A549 (cell line): ENCODE results near the gene RBM12. TPM values are rescaled to one million over a fixed set of nuclear protein-coding genes. Genes with fewer than 3 reads are reported as not detected.

Source experiments
- ATAC-seq, 2 experiments: fragments of 200-7000 bp in 1 of 2; fragments of >200 bp in 1 of 2; cut with Nextera tagmentation in 1 of 2; cut with Tn5 transposase in 1 of 2; 3 replicates each; pipeline versions ENCODE4 v1.8.0 to v1.9.1; 2018 to 2020; ENCODE audit warnings: mild to moderate bottlenecking in 1 of 2, moderate library complexity in 1 of 2
- CTCF ChIA-PET: fragments of 300-600 bp; sonication (Branson Sonifier 250); formaldehyde crosslinking; extraction: SDS; loops from one replicate; lab custom pipeline; 2021; ENCODE audit warnings: antibody characterized with exemption, inconsistent platforms; lab: Yijun Ruan, JAX
- POLR2A ChIA-PET: fragments of 350-600 bp; formaldehyde crosslinking; extraction: SDS; loops from one replicate; lab custom pipeline; 2021; ENCODE audit warnings: antibody characterized with exemption, inconsistent platforms; lab: Yijun Ruan, JAX
- DNase-seq, 2 experiments: peaks; one replicate each; pipeline versions ENCODE4 v3.0.0 to v3.0.0-alpha.2; 2011 to 2016; ENCODE audit warnings: low read depth in 1 of 2, low spot score in 1 of 2
- FAIRE-seq: peaks from 2 replicates; lab custom pipeline; 2011; peaks lifted over from hg19 to GRCh38; lab: Jason Lieb, UNC
- H3K27ac ChIP-seq, 2 experiments: fragments of >200 bp; sonication (Bioruptor Twin); formaldehyde crosslinking; 3 replicates each; pipeline ENCODE4 v1.5.1; 2016 to 2017
- H3K4me1 ChIP-seq: fragments of >200 bp; sonication (Bioruptor Twin); formaldehyde crosslinking; 3 replicates; pipeline ENCODE4 v1.6.1; 2016
- H3K4me2 ChIP-seq: fragments of >200 bp; sonication (Bioruptor Twin); formaldehyde crosslinking; 3 replicates; pipeline ENCODE4 v1.6.1; 2016
- H3K4me3 ChIP-seq: fragments of >200 bp; sonication (Bioruptor Twin); formaldehyde crosslinking; 3 replicates; pipeline ENCODE4 v1.5.1; 2016
- H3K9me3 ChIP-seq: fragments of >200 bp; sonication (Bioruptor Twin); formaldehyde crosslinking; 3 replicates; pipeline ENCODE4 v1.6.1; 2016
- CBX2 ChIP-seq: fragments of 200-600 bp; sonication (generic); IDR thresholded peaks from 2 replicates; pipeline ENCODE4 v1.6.1; 2016; ENCODE audit warnings: low read depth, mild to moderate bottlenecking, borderline replicate concordance
- CHD4 ChIP-seq: fragments of 200-600 bp; sonication (generic); IDR thresholded peaks from 2 replicates; pipeline ENCODE4 v1.6.1; 2016; ENCODE audit warnings: antibody characterized with exemption, mild to moderate bottlenecking, borderline replicate concordance
- EHMT2 ChIP-seq: fragments of 200-600 bp; sonication (generic); IDR thresholded peaks from 2 replicates; pipeline ENCODE4 v1.6.1; 2016; ENCODE audit warnings: antibody characterized with exemption, low read depth, mild to moderate bottlenecking, moderate library complexity
- FOSB ChIP-seq: fragments of 250-450 bp; sonication (Bioruptor Pico); IDR thresholded peaks from 2 replicates; pipeline ENCODE4 v1.5.0; 2020; ENCODE audit warnings: mild to moderate bottlenecking, moderate library complexity
- FOXS1 ChIP-seq: fragments of 250-450 bp; sonication (Bioruptor Pico); IDR thresholded peaks from 2 replicates; pipeline ENCODE4 v1.5.0; 2020; ENCODE audit warnings: mild to moderate bottlenecking, moderate library complexity
- HDAC2 ChIP-seq: fragments of 200-600 bp; sonication (generic); IDR thresholded peaks from 2 replicates; pipeline ENCODE4 v1.6.1; 2016
- HEYL ChIP-seq: fragments of 250-450 bp; sonication (Bioruptor Pico); IDR thresholded peaks from 2 replicates; pipeline ENCODE4 v1.8.0; 2021; ENCODE audit warnings: mild to moderate bottlenecking, moderate library complexity
- JUN ChIP-seq, 2 experiments: fragments of >200 bp; sonication (Bioruptor Twin); formaldehyde crosslinking; IDR thresholded peaks; 2 replicates in 1 of 2; 3 replicates in 1 of 2; pipeline ENCODE4 v1.6.1; 2016 to 2017
- KDM1A ChIP-seq: fragments of 200-600 bp; sonication (generic); IDR thresholded peaks from 2 replicates; pipeline ENCODE4 v1.6.1; 2016; ENCODE audit warnings: low read depth, mild to moderate bottlenecking
- MAZ ChIP-seq: fragments of 150-350 bp; IDR thresholded peaks from 2 replicates; pipeline ENCODE4 v1.6.1; 2014; ENCODE audit warnings: antibody characterized with exemption, low read depth, low read length, borderline replicate concordance
- PHF8 ChIP-seq: fragments of 200-600 bp; sonication (generic); IDR thresholded peaks from 2 replicates; pipeline ENCODE4 v1.6.1; 2016; ENCODE audit warnings: low read depth, mild to moderate bottlenecking, antibody characterized with exemption, moderate library complexity, borderline replicate concordance
- POLR2AphosphoS2 ChIP-seq: conservative IDR thresholded peaks from 2 replicates; pipeline ENCODE4 v1.6.1; 2012; ENCODE audit warnings: low read length, improper control_type of control experiment, inconsistent platforms
- RAD21 ChIP-seq, 2 experiments: fragments of >200 bp in 1 of 2; sonication (Bioruptor Twin) in 1 of 2; formaldehyde crosslinking in 1 of 2; IDR thresholded peaks in 1 of 2; conservative IDR thresholded peaks in 1 of 2; 2 replicates in 1 of 2; 3 replicates in 1 of 2; pipeline ENCODE4 v1.6.1; 2012 to 2018; ENCODE audit warnings: inconsistent platforms in 1 of 2
- RNF2 ChIP-seq: fragments of 200-600 bp; sonication (generic); IDR thresholded peaks from 2 replicates; pipeline ENCODE4 v1.6.1; 2016; ENCODE audit warnings: low read depth, mild to moderate bottlenecking, antibody characterized with exemption, moderate library complexity, borderline replicate concordance
- SMC3 ChIP-seq: fragments of >200 bp; sonication (Bioruptor Twin); formaldehyde crosslinking; IDR thresholded peaks from 3 replicates; pipeline ENCODE4 v1.6.1; 2018; ENCODE audit warnings: inconsistent platforms
- TFCP2L1 ChIP-seq: fragments of 250-450 bp; sonication (Bioruptor Pico); IDR thresholded peaks from 2 replicates; pipeline ENCODE4 v1.5.0; 2021; ENCODE audit warnings: mild to moderate bottlenecking
- ZC3H11A ChIP-seq: fragments of 450-650 bp; IDR thresholded peaks from 2 replicates; pipeline ENCODE4 v1.6.1; 2014; ENCODE audit warnings: antibody characterized with exemption, mild to moderate bottlenecking
- ZFP36 ChIP-seq: fragments of 450-650 bp; IDR thresholded peaks from 2 replicates; pipeline ENCODE4 v1.6.1; 2014; ENCODE audit warnings: borderline replicate concordance; ENCODE audit not compliant: partially characterized antibody
- ZSCAN20 ChIP-seq: fragments of 250-450 bp; sonication (Bioruptor Pico); IDR thresholded peaks from 2 replicates; pipeline ENCODE4 v1.8.0; 2022; ENCODE audit warnings: mild to moderate bottlenecking, moderate library complexity
- WGBS: methylation state at CpG from one replicate; pipeline ENCODE4 v1.1.6; 2017; ENCODE audit errors: missing lambda C conversion rate; 5-methylcytosine and 5-hydroxymethylcytosine counted together
- polyA plus RNA-seq, 4 experiments: library from polyadenylated mRNA; depleted of rRNA in 3 of 4; stranded (reverse); fragments of >200 nt; fragmentation: RNase III in 1 of 4; extraction: RNeasy Plus Mini Kit Qiagen cat#74134 plus additional on column Dnase treatment in 1 of 4; gene quantifications; 2 replicates in 3 of 4; 3 replicates in 1 of 4; pipeline ENCODE4 v1.2.3, GENCODE V29; 2011 to 2017
- TF ChIP-seq, protein P1 (sequence below): fragments of >200 bp; sonication (Bioruptor Twin); formaldehyde crosslinking; IDR thresholded peaks from 2 replicates; pipeline ENCODE4 v1.6.1; 2016
- TF ChIP-seq, protein P2 (sequence below): fragments of >200 bp; sonication (Bioruptor Twin); formaldehyde crosslinking; IDR thresholded peaks from 3 replicates; pipeline ENCODE4 v1.5.1; 2016
- TF ChIP-seq, protein P3 (sequence below): fragments of 150-350 bp; IDR thresholded peaks from 2 replicates; pipeline ENCODE4 v1.6.1; 2014; ENCODE audit warnings: low read depth, mild to moderate bottlenecking, low read length

Gene RBM12
- polyA plus RNA-seq, 2 of the 4 experiments (the other 2 are of a cell fraction): 49.9 to 119 TPM

DNA sequence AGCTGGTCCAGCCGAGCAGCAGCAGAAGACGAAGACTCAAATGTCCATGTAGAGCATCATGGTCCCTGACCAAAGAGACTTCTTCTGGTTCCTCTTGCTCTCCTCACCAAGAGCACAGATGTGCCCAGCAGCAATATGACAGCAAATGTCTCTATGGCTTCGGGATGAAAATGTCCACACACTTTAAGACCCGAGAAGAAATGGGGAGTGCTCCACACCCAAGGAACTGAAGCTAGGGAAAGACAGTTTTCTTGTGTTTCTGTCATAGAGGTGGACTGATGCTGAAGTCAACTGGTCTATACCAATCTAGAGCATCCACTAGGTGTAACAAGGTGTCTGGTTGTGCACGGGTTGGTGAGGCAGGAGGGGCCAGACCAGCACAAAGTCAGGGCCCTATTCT lies 4.5 kb upstream of the RBM12 start:
- no peak for TF ChIP-seq JUN (IDR thresholded peaks at IDR 0.05)
- TF ChIP-seq KDM1A: no peak
- no peak for TF ChIP-seq HDAC2
- no peak for TF ChIP-seq MAZ
- Histone ChIP-seq H3K4me3 (no peak overlapping the region), H3K9me3 (no peaks in the 10 kb centered on the region), H3K27ac (no peak overlapping the region), H3K4me1 (no peaks in the 10 kb centered on the region), H3K4me2 (no peak overlapping the region)
- POLR2A ChIA-PET: no interaction called here
- CTCF ChIA-PET: interaction anchor here (0.6 to 1.4 kb wide), 4 partner anchors 10 to 159 kb away, joined by 3 to 4 read pairs (median 4); no protein-coding TSS in a partner anchor
- WGBS: 97% methylated on average over 5 of the region's 5 CpGs
- ATAC-seq: no peak
- DNase-seq: no peak
- no peak for FAIRE-seq

DNA sequence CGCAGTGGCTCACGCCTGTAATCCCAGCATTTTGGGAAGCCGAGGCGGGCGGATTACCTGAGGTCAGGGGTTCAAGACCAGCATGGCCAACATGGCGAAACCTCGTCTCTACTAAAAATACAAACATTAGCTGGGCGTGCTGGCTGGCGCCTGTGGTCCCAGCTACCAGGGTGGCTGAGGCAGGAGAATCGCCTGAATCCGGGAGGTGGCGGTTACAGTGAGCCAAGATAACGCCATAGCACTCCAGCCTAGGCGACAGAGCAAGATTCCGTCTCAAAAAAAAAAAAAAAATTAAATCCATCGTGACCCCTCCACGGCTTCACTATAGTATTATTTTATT lies 1.2 kb upstream of the RBM12 start:
- FAIRE-seq: no peak
- TF ChIP-seq SMC3 (no peak), ZFP36 (no peak), ZC3H11A (no peak), TFCP2L1 (CRISPR knock-in tag) (no peak), HEYL (CRISPR knock-in tag) (no peak), ZSCAN20 (CRISPR knock-in tag) (no peak), PHF8 (no peak), CHD4 (no peak), FOXS1 (CRISPR knock-in tag) (no peak), FOSB (CRISPR knock-in tag) (no peak), CBX2 (no peak), RNF2 (no peak), POLR2AphosphoS2 (no peak), EHMT2 (no peak), JUN (IDR thresholded peaks at IDR 0.05) (no peak), RAD21 (conservative IDR thresholded peaks at IDR 0.05 in 1 of 2, IDR thresholded peaks at IDR 0.05 in 1 of 2) (no peak)
- TF ChIP-seq, protein P1, sequence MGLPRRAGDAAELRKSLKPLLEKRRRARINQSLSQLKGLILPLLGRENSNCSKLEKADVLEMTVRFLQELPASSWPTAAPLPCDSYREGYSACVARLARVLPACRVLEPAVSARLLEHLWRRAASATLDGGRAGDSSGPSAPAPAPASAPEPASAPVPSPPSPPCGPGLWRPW: no peak
- TF ChIP-seq, protein P2, sequence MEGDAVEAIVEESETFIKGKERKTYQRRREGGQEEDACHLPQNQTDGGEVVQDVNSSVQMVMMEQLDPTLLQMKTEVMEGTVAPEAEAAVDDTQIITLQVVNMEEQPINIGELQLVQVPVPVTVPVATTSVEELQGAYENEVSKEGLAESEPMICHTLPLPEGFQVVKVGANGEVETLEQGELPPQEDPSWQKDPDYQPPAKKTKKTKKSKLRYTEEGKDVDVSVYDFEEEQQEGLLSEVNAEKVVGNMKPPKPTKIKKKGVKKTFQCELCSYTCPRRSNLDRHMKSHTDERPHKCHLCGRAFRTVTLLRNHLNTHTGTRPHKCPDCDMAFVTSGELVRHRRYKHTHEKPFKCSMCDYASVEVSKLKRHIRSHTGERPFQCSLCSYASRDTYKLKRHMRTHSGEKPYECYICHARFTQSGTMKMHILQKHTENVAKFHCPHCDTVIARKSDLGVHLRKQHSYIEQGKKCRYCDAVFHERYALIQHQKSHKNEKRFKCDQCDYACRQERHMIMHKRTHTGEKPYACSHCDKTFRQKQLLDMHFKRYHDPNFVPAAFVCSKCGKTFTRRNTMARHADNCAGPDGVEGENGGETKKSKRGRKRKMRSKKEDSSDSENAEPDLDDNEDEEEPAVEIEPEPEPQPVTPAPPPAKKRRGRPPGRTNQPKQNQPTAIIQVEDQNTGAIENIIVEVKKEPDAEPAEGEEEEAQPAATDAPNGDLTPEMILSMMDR: no peak
- TF ChIP-seq, protein P3, sequence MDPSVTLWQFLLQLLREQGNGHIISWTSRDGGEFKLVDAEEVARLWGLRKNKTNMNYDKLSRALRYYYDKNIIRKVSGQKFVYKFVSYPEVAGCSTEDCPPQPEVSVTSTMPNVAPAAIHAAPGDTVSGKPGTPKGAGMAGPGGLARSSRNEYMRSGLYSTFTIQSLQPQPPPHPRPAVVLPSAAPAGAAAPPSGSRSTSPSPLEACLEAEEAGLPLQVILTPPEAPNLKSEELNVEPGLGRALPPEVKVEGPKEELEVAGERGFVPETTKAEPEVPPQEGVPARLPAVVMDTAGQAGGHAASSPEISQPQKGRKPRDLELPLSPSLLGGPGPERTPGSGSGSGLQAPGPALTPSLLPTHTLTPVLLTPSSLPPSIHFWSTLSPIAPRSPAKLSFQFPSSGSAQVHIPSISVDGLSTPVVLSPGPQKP: no peak
- DNase-seq: no peak
- CTCF ChIA-PET: interaction anchor here (0.6 to 1.6 kb wide), 7 partner anchors 20 to 1146 kb away, joined by 3 to 6 read pairs (median 4); no protein-coding TSS in a partner anchor
- H3K4me1 ChIP-seq: peaks cover 22% of the 10 kb centered on the region
- ATAC-seq: no peak
- H3K4me3 ChIP-seq: no peak overlapping the region
- H3K4me2 ChIP-seq: no peak overlapping the region
- no peaks in the 10 kb centered on the region for H3K9me3 ChIP-seq
- WGBS: 98% methylated on average over 17 of the region's 17 CpGs
- 0 out of 6 replicates have a peak overlapping the region, but pooled peaks of 1 of the 2 experiments have one; percentile 94 for H3K27ac ChIP-seq
- POLR2A ChIA-PET: interaction anchor here (0.7 to 4.0 kb wide), 2 partner anchors 48 to 199 kb away, joined by 4 to 51 read pairs; no protein-coding TSS in a partner anchor
